NCI-H510A (cell line): Measurements from ENCODE around the gene IFNA13.

Experiments
- DNase-seq: peaks from one replicate; lab custom pipeline; 2025; lab: John Stamatoyannopoulos, UW

The IFNA13 gene

DNA sequence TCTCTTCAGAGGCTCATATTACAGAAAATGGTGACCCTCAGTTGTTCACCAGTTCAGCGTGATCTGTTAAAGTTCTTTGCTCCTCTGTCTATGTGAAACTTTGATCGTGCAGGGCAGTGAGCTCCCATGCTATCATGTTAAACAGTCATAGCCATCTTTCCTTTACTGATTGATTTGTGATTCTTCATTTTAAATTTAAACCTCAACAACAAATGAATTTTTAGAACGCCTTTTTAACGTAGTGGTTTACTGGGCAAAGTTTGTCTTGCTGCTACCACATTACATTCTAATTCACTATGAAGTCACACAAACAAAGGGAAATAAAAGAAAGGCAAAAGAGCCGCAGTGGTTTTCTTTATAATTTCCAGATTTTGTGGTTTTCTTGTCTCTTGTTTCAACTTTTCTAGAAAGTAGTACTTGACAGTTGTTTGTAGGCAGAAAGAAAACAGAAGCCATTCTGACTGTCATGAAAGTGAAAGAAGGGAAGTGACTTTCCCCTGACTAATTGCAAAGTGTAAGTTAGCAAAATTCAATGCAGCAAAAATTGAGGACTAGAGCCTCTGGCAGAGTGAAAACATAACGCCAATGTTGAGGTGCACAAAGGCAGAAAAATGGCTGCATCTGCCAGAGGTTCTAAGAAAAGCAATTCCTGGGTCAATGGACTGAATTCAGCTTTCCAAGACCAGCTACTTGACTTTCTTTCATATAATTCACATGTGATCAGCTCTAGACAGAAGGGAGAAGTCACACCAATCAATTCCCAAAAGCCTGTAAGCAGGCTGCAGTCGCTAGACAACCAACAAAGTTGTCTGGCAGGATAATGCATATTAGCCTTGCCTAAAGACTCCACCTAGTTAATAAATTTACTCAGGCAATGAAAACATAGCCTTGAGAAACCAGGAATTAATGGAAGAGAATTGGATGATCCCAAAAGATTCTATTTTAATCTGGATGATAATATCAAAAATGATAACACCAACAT, 10.1 kb downstream of the IFNA13 start:
- DNase-seq, result no peak

DNA sequence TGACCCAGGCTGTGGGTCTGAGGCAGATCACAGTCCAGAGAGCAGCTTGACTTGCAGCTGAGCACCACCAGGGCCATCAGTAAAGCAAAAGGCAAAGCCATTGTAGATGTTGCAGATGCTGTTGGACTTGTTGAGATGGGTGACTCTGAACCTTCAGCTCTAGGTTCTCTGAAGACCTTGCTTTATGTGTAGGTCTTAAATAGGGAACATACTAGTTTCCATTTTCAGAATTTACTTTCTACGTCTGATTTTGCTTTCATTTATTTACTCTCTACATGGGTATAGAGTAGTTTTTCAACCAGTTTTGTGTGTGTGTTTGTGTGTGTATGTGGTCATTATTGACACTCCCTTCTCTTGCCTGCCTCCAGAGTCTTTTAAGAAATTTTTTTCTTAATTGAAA, 17.1 kb downstream of the IFNA13 start, which contains the start of gene IFNA6:
Gene IFNA6 (minus strand): TSS at position 101 of the 400 bp plus-strand sequence. CDS start 0 bp downstream, at position 101.
- DNase-seq, result no peak

DNA sequence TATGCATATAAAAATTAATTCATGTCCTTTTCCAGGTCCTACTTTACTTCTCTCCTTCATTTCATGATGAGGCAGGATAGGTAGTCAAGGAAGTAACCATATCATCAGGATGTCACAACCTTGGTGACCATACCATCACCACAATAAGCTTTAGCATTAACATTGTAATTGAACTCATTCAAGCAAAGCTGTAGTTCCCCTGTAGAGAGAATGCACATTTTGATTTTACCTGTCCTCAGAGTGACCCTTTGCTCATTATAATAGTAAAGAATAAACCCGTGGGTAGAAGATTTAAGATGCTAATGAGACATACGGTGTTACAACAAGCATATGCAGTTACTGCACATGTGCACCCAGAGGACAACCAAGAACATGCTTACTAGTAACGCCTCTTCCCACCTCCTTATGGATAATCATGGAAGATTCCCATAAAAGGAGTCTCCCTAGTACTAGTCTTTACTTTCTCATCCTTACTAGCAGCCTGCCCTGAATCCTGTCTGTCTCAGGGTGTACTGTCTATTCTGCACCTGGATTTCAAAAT, 19.4 kb downstream of the IFNA13 start:
- DNase-seq, result no peak

DNA sequence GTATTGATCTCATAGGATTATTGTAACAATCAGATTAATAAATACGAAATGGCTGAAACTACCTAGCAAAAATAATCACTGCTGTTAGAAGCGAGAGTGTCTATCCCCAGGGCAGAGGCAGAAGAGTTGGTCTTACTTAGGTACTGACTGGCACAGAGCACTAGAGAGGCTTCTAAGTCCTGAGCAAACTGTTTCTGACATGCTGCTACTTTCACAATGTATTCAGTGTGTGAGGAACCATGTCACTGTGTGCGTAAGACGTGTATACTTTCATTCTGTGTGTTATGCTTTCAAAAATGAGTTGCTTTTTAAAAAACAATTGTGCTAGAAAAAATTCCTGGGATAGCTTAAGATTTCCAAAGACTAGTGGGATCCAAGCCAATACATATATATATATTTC, 27.1 kb downstream of the IFNA13 start:
- no peak for DNase-seq

DNA sequence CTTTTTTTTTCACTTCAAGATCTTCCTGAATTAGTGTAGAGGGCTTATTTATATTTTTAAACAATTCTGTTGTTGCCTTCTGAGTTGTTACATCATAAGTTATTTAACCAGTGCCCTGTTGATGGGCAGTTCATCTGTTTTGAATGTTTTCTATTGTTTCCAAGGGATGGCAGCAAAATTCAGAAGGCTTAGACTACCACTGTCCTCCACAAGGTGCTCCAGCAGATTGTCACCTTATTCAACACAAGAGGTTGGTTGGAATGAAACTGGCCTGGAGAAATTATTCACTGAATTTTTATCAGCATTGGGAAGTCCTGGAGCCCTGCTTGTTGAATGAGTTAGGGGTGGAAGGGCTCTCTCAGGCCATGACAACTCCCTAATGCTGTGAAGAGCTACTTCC, 31.4 kb downstream of the IFNA13 start:
- no peak for DNase-seq

DNA sequence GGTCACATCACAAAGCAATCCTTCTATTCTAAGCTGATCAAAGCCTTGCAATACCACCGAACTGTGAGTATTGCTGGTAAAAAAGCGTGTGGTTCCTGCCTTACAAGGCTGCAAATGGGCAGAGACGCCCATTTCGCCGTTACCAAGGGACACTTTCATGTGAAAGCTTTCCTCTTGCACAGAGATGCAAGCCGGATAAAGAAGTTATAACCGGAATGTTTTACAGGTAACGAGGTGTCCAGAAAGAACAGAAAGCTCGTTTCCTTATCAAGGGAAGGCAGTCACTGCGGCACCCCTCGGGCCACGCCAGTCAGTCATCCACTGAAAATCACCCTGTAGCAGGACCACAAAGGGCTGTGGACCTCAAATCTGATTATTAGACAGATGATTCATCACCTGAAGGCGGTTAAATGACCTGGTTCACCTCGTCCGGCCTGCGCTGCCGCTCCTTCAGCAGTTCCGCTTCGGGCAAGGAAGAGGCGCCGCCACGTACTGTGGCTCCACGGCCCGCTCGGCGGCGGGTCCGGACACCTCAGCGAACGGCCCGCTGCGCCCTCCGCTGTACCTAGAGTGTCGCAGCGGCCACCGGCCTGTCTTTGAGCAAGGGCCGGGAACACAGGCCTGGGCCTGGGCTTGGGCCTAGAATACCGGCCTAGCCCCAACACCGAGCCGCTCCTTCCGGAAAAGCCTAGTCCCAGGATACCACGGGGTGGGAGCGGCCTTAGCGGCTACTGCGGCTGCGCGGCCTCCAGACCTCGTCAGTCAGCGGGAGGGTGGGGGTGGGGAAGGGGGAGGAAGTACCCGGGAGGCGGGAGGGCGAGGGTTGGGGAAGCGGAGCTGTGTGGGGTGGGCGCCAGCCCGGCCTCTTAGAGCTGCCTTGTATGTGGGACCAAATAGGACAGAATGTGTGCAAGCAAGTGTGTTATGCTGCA, 32.9 kb downstream of the IFNA13 start, which contains the start of gene KLHL9:
Gene KLHL9 (minus strand): TSS at position 704 of the 932 bp plus-strand sequence. CDS start 545 bp downstream, at position 159.
- peak; percentile 57 for DNase-seq

DNA sequence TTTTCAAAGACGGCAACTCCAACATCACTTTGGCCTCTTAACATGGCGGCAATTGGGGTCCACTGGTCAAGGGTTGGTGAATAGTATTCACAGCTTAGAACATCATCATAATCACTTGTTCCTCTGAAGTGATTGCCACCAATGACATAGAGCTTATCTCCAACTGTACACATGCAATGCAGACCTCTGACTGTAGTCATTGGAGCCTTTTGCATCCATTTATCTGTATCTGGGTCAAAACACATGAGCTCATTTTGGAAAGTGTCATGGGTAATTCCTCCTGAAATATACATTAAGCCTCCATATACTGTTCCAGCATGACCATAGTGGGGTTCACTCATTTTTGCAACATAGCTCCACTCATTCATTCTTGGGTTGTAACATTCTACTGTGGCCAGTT, 34.6 kb downstream of the IFNA13 start:
- no peak for DNase-seq

DNA sequence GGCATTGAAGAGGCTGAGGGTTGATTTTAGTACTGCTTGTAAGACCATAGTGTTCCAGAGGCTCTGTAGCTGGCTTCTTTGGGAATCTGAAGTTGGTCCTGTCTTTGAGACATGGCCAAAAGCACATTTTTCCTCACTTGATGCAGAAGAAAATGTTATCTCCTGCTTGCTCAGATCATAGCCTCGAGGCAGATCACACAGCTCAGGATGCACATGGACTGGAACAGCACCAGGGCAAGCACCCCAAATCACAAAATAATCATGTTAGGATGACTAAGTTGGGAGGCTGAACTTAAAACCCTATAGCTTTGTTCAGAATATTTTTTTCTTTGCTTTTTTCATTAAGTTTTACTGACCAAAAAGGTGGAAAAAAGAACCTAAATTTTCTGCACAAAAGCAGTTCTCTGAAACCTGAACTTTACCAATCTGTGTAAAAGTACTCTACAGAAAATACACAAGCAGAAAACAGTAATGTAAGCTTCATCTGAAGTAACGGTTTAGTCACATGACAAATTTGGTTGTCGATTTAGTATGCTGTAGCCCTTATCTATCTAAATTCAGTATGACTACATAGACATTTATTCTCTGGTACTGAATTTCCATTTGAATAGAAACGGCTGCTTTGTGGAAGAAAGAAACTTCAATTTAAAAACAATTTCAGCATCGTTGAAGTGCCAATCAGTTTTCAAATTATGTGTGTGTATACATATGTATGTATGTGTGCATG, 36.0 kb downstream of the IFNA13 start:
- DNase-seq, result no peak

DNA sequence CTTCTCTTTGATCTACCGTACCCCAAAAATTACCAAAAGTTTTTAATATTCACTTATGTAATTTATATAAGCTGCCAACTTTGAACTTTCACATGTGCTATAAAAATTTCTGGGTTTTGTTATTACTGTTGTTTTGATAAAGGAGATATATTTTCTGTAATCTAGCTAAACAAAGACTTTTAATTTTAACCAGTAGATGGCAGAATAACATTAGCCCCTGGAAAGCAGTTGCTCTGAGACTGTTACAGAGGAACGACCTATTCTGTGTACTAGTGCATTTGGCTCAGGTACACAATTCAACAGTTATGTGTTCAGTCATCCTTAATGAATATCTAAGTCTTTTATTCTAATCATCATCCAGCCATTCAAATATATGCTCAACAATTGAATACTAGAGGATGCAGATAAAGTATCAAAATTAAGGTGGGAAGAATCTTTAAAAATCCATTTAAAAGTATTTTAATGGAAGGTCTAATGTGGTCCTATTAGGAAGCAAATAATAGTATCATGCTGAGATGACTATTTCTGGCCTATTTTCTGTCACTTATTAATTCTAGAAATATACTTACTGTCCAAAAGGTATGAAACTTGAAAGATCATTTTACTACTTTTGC, 41.2 kb downstream of the IFNA13 start:
- DNase-seq, result no peak

DNA sequence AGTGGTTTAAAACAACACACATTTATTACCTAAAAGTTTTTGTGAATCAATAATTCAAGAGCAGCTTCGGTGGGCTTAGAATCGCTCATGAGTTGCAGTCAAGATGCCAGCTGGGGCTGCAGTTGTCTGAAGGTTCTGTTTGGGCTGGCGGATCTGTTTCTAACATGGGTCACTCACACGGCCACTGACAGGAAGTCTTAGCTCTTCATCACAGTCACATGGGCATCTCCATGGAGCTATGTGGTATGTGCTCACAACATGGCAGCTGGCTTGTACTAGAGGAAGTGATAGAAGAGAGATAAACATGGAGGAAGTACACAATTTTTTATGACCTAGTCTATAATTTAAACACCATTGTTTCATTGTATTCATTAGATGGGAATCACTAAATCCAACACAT, 43.8 kb downstream of the IFNA13 start:
- no peak for DNase-seq

DNA sequence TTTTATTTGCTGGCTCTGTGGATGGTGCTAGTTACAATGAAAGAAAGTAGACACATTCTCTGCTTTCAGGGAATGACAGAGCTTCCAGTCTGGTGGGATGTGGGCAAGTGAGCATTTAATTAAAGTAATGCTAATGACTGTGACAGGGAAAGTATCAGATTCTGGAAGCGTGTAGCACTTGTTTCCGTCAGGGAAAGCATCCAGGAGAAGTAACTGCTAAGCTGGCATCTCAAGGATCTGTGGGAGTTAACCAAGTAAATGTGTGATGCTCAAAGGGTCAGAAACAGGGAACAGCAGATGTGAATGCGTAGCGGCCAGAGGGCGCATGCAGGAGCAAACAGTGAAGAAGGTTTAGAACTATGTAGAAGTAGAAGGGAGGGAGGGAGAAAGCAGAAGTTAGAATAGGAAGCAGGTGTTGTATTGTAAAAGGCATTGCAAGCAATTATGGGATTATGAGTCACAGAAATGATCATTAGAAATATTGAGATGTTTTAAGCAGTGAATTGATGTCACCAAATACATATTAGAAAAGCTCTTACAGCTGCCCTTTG, 44.9 kb downstream of the IFNA13 start:
- DNase-seq, result no peak

DNA sequence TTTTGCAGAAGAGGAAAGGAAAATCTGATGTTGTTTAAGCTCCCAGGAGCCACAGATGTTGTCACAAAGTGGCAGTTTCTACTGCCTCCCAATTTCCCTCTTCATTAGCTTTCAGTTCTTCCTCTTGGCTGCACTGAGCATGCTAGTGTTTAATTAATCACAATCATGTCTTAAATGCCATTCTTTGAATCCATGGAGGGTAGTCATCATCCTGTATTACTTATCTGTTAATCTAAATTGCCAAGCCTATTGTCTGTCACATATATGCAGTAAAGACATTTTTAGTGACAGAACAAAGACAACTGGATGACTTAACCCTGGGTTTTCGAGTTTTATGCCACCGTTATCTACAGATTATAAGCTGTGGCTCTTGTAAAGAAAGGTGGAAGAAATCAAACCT, 47.4 kb downstream of the IFNA13 start:
- no peak for DNase-seq

DNA sequence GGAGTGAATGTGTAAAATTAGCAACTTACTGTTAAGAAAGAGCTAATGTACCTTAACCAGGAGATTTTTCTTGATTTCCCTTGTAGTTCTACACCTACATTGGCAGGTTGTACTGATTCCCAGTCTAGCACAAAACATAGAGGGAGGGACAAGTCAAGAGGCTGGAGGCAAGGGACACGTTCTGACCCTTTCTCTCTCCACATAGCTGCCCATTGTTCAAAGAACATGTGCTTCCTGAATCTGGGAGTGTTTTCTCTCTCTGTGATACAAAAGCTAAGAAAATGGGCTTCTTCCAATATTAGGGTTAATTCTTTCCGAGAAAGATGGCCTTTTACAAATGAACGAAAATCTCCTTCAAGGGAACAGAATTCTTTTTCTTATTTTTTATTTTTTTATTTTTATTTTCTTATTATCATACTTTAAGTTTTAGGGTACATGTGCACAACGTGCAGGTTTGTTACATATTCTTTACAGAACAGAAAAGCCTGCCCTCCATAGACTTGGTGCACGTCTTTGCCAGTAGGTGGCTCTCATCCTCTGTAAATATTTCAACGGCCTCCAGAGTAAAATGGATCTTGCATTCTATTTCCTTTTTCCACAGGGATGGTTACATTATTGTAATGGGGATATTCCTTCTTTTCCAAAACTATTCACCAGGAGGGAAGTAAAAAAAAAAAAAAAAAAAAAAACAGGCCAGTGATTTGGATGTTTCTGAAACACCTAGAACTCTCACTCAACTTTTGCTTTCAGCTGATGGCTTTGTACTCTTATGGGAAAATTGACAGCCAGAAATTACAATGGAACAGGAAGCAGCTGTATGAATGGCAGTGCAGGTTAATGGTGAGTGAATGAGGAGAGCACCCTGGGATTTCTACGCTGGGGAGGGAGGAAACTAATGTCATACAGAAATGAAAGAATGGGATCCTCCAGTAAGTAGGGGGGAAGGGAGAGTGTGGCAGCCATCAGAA, 49.6 kb downstream of the IFNA13 start:
- DNase-seq, result no peak
